ENCODE data around the gene AGAP2.

AGAP2 gene

GRCh38 chr12:57771236-57771872 is 32.8 kb upstream of the AGAP2 start:
- ChIA-PET CTCF (interaction anchor here (0.6 to 2.1 kb wide), 3 partner anchors 12 to 133 kb away, joined by 3 to 6 read pairs (median 6); partner anchors contain the start of gene TSFM), POLR2A (interaction anchor here (0.6 to 1.8 kb wide), 14 partner anchors 10 to 241 kb away, joined by 3 to 14 read pairs (median 4); partner anchors contain the start of genes CDK4, CTDSP2, MARCHF9 and TSFM)
- no peak for TF ChIP-seq ZNF529 (tag by site-specific recombination; IDR thresholded peaks at IDR 0.05; ENCODE audit: insufficient replicate concordance)
- TF ChIP-seq ZNF426 (tag by site-specific recombination; IDR thresholded peaks at IDR 0.05), result no peak
- no peak for TF ChIP-seq ZNF423 (tag by site-specific recombination; IDR thresholded peaks at IDR 0.05)
- no peak for TF ChIP-seq ZNF391 (tag by site-specific recombination; IDR thresholded peaks at IDR 0.05; ENCODE audit: borderline replicate concordance, low read depth)
- TF ChIP-seq ZFP41 (tag by site-specific recombination; IDR thresholded peaks at IDR 0.05; ENCODE audit: borderline replicate concordance), result no peak
- TF ChIP-seq ZNF239 (tag by site-specific recombination; IDR thresholded peaks at IDR 0.05), result no peak
- no peak for TF ChIP-seq ELK4 (IDR thresholded peaks at IDR 0.05; ENCODE audit: borderline replicate concordance, low read depth, low read length)
- TF ChIP-seq ZNF837 (tag by site-specific recombination; IDR thresholded peaks at IDR 0.05), result no peak
- TF ChIP-seq ZNF626 (tag by site-specific recombination; IDR thresholded peaks at IDR 0.05), result no peak
- no peak for TF ChIP-seq ZSCAN4 (tag by site-specific recombination; IDR thresholded peaks at IDR 0.05)
- no peak for TF ChIP-seq ZNF449 (tag by site-specific recombination; IDR thresholded peaks at IDR 0.05)
- TF ChIP-seq KLF9 (tag by site-specific recombination; IDR thresholded peaks at IDR 0.05; ENCODE audit: low read depth), result peak; percentile 99
- no peak for TF ChIP-seq ZNF274 (IDR thresholded peaks at IDR 0.05; ENCODE audit: low read length)
- no peak for TF ChIP-seq ZNF274 (tag by site-specific recombination; IDR thresholded peaks at IDR 0.05; ENCODE audit: borderline replicate concordance)
- no peak for TF ChIP-seq PRDM2 (tag by site-specific recombination; IDR thresholded peaks at IDR 0.05; ENCODE audit: borderline replicate concordance)
- peak; percentile 96 for TF ChIP-seq PRDM10 (tag by site-specific recombination; IDR thresholded peaks at IDR 0.05)
- TF ChIP-seq ZBTB20 (tag by site-specific recombination; IDR thresholded peaks at IDR 0.05), result no peak
- TF ChIP-seq ZIC2 (tag by site-specific recombination; IDR thresholded peaks at IDR 0.05), result no peak
- no peak for TF ChIP-seq ZNF558 (tag by site-specific recombination; IDR thresholded peaks at IDR 0.05)
- TF ChIP-seq ATF2 (tag by site-specific recombination; IDR thresholded peaks at IDR 0.05; ENCODE audit: low read depth), result peak; percentile 100
- TF ChIP-seq EGR2 (tag by site-specific recombination; IDR thresholded peaks at IDR 0.05; ENCODE audit: low read depth), result 0 out of 2 replicates have a peak, but pooled peaks have one; percentile 68
- H3K4me3 ChIP-seq (ENCODE audit: low read depth, low read length), result peak overlapping the region; percentile 93
- H3K27ac ChIP-seq (ENCODE audit: extremely low read depth, low read depth, low read length), result peak overlapping the region; percentile 94
- H3K9me3 ChIP-seq (ENCODE audit: control insufficient read depth, insufficient read depth, low read depth, low read length), result no peaks in the 10 kb centered on the region
- H3K36me3 ChIP-seq (ENCODE audit: control insufficient read depth in 2 of 2, insufficient read depth in 1 of 2, low read length in 2 of 2), result peaks cover 5 to 43% of the 10 kb centered on the region in 2 experiments; a peak in 2 of 3 replicates
- peaks cover 19% of the 10 kb centered on the region for H3K4me1 ChIP-seq (ENCODE audit: control insufficient read depth, insufficient read depth, low read length)
